GM12872 (cell line): Measurements from ENCODE around the gene CDK16.

ENCODE experiments used
- CTCF ChIP-seq: IDR thresholded peaks from 3 replicates; pipeline ENCODE4 v1.5.1; 2011; ENCODE audit warnings: low read depth, mild to moderate bottlenecking, low read length, moderate library complexity; ENCODE audit not compliant: insufficient read depth

Gene CDK16

GRCh38 chrX:47247206-47247998 lies 28.9 kb downstream of the CDK16 start:
- TF ChIP-seq CTCF, result no peak

- TF ChIP-seq CTCF, result no peak
Measured at GRCh38 chrX:47247999-47248320, 29.5 kb downstream of the CDK16 start.

- no peak for TF ChIP-seq CTCF
Measured at GRCh38 chrX:47248576-47248975, 30.1 kb downstream of the CDK16 start.

- no peak for TF ChIP-seq CTCF
Measured at GRCh38 chrX:47250017-47250347, 31.5 kb downstream of the CDK16 start.

- TF ChIP-seq CTCF, result no peak
Measured at GRCh38 chrX:47264483-47265173, 46.1 kb downstream of the CDK16 start.

- no peak for TF ChIP-seq CTCF
Measured at GRCh38 chrX:47266643-47267042, 48.2 kb downstream of the CDK16 start.

- TF ChIP-seq CTCF, result no peak
Measured at GRCh38 chrX:47272013-47272408, 53.5 kb downstream of the CDK16 start.
